CD1c-positive myeloid dendritic cell (primary cell): Measurements from ENCODE around the gene RASSF4.

Source experiments
- DNase-seq: peaks from one replicate; pipeline ENCODE4 v3.0.0-alpha.2; 2016; ENCODE audit errors: extremely low spot score

Gene RASSF4

GRCh38 chr10:44948642-44949041, 11.0 kb upstream of the RASSF4 start:
- DNase-seq, result peak; percentile 58

- DNase-seq, result no peak
Observed at GRCh38 chr10:44949127-44949802, 10.3 kb upstream of the RASSF4 start.

GRCh38 chr10:44949915-44950314, 9.7 kb upstream of the RASSF4 start:
- DNase-seq, result no peak

GRCh38 chr10:44950326-44951225, 9.0 kb upstream of the RASSF4 start:
- no peak for DNase-seq

- no peak for DNase-seq
Observed at GRCh38 chr10:44951576-44952226, 7.9 kb upstream of the RASSF4 start.

- no peak for DNase-seq
Observed at GRCh38 chr10:44952779-44953231, 6.8 kb upstream of the RASSF4 start.

GRCh38 chr10:44954042-44954441, 5.6 kb upstream of the RASSF4 start:
- DNase-seq, result no peak

- no peak for DNase-seq
Observed at GRCh38 chr10:44954962-44955361, 4.6 kb upstream of the RASSF4 start.

GRCh38 chr10:44955413-44956070, 4.1 kb upstream of the RASSF4 start:
- no peak for DNase-seq

GRCh38 chr10:44956226-44956625, 3.4 kb upstream of the RASSF4 start:
- DNase-seq, result no peak

GRCh38 chr10:44956717-44957706, 2.6 kb upstream of the RASSF4 start:
- no peak for DNase-seq

- DNase-seq, result peak; percentile 83
Observed at GRCh38 chr10:44958196-44958897, 1.3 kb upstream of the RASSF4 start.

- peak; percentile 80 for DNase-seq
Observed at GRCh38 chr10:44958898-44959246, 730 bp upstream of the RASSF4 start.

GRCh38 chr10:44960088-44960460, 472 bp downstream of the RASSF4 start:
- no peak for DNase-seq

- DNase-seq, result no peak
Observed at GRCh38 chr10:44960482-44961229, 1.1 kb downstream of the RASSF4 start.

- no peak for DNase-seq
Observed at GRCh38 chr10:44961230-44961571, 1.6 kb downstream of the RASSF4 start.

GRCh38 chr10:44961931-44962750, 2.5 kb downstream of the RASSF4 start:
- no peak for DNase-seq

- peak; percentile 68 for DNase-seq
Observed at GRCh38 chr10:44962870-44963738, 3.5 kb downstream of the RASSF4 start.
